SK-N-MC (cell line): ENCODE measurements around the gene SLC6A11.

Experiments
- DNase-seq: peaks from one replicate; pipeline ENCODE4 v3.0.0-alpha.2; 2011; ENCODE audit warnings: low read depth, low spot score
- H3K27ac ChIP-seq: fragments of 200-600 bp; sonication (generic); 2 replicates; pipeline ENCODE4 v1.5.1; 2016; ENCODE audit warnings: mixed run types
- H3K36me3 ChIP-seq: fragments of 200-600 bp; sonication (generic); 2 replicates; pipeline ENCODE4 v1.6.1; 2017; ENCODE audit warnings: antibody characterized with exemption, low read length, mixed read lengths; ENCODE audit not compliant: insufficient read depth
- H3K4me3 ChIP-seq: fragments of 200-600 bp; sonication (generic); 2 replicates; pipeline ENCODE4 v1.5.1; 2016
- H3K9ac ChIP-seq: fragments of 200-600 bp; sonication (generic); 2 replicates; pipeline ENCODE4 v1.8.0; 2017; ENCODE audit warnings: mixed run types, mixed read lengths; ENCODE audit not compliant: insufficient read length
- H3K9me3 ChIP-seq: fragments of 200-600 bp; sonication (generic); 2 replicates; pipeline ENCODE4 v1.6.1; 2017; ENCODE audit warnings: low read depth, mild to moderate bottlenecking, antibody characterized with exemption, low read length, moderate library complexity, mixed read lengths
- EZH2 ChIP-seq: fragments of 200-600 bp; sonication (generic); IDR thresholded peaks from one replicate; pipeline ENCODE4 v1.6.1; 2017; ENCODE audit warnings: antibody characterized with exemption
- FOXP2 ChIP-seq: optimal IDR thresholded peaks from 2 replicates; pipeline ENCODE3; 2011; ENCODE audit warnings: mild to moderate bottlenecking, moderate library complexity; ENCODE audit not compliant: insufficient read depth; ENCODE audit errors: extremely low read length, control extremely low read depth
- POLR2AphosphoS5 ChIP-seq: IDR thresholded peaks from 2 replicates; pipeline ENCODE4 v1.6.1; 2012; ENCODE audit warnings: mild to moderate bottlenecking, low read depth, low read length, borderline replicate concordance

Gene SLC6A11

GRCh38 chr3:10808130-10808735, 7.8 kb upstream of the SLC6A11 start:
- Histone ChIP-seq H3K9ac (no peak overlapping the region), H3K4me3 (no peak overlapping the region), H3K9me3 (no peaks in the 10 kb centered on the region), H3K36me3 (no peaks in the 10 kb centered on the region), H3K27ac (no peak overlapping the region)
- no peak for DNase-seq
- no peak for TF ChIP-seq EZH2
- no peak for TF ChIP-seq POLR2AphosphoS5
- TF ChIP-seq FOXP2, result no peak

- no peak for DNase-seq
- Histone ChIP-seq H3K9me3 (no peaks in the 10 kb centered on the region), H3K9ac (no peak overlapping the region), H3K36me3 (no peaks in the 10 kb centered on the region), H3K4me3 (no peak overlapping the region), H3K27ac (no peak overlapping the region)
- TF ChIP-seq POLR2AphosphoS5 (no peak), FOXP2 (no peak), EZH2 (no peak)
Measured at GRCh38 chr3:10808974-10809373, 7.1 kb upstream of the SLC6A11 start.

- DNase-seq, result no peak
- Histone ChIP-seq H3K9ac (no peak overlapping the region), H3K9me3 (no peaks in the 10 kb centered on the region), H3K27ac (no peak overlapping the region), H3K4me3 (no peak overlapping the region), H3K36me3 (no peaks in the 10 kb centered on the region)
- TF ChIP-seq EZH2 (no peak), FOXP2 (no peak), POLR2AphosphoS5 (no peak)
Measured at GRCh38 chr3:10810376-10810775, 5.7 kb upstream of the SLC6A11 start.

- Histone ChIP-seq H3K27ac (no peak overlapping the region), H3K4me3 (no peak overlapping the region), H3K9ac (no peak overlapping the region), H3K36me3 (no peaks in the 10 kb centered on the region), H3K9me3 (no peaks in the 10 kb centered on the region)
- DNase-seq, result no peak
- TF ChIP-seq FOXP2 (no peak), POLR2AphosphoS5 (no peak), EZH2 (no peak)
Measured at GRCh38 chr3:10813425-10813824, 2.6 kb upstream of the SLC6A11 start.

GRCh38 chr3:10814623-10815022, 1.4 kb upstream of the SLC6A11 start:
- DNase-seq, result no peak
- H3K4me3 ChIP-seq, result no peak overlapping the region
- TF ChIP-seq POLR2AphosphoS5 (no peak), EZH2 (no peak), FOXP2 (no peak)
- H3K9ac ChIP-seq, result no peak overlapping the region
- no peaks in the 10 kb centered on the region for H3K9me3 ChIP-seq
- H3K36me3 ChIP-seq, result no peaks in the 10 kb centered on the region
- no peak overlapping the region for H3K27ac ChIP-seq

- H3K9me3 ChIP-seq, result no peaks in the 10 kb centered on the region
- no peaks in the 10 kb centered on the region for H3K36me3 ChIP-seq
- no peak overlapping the region for H3K4me3 ChIP-seq
- TF ChIP-seq POLR2AphosphoS5, result no peak
- TF ChIP-seq EZH2, result no peak
- no peak for TF ChIP-seq FOXP2
- H3K27ac ChIP-seq, result no peak overlapping the region
- no peak for DNase-seq
- H3K9ac ChIP-seq, result no peak overlapping the region
Measured at GRCh38 chr3:10815487-10815886, 541 bp upstream of the SLC6A11 start.

- Histone ChIP-seq H3K4me3 (no peak overlapping the region), H3K36me3 (no peaks in the 10 kb centered on the region), H3K9ac (no peak overlapping the region), H3K27ac (no peak overlapping the region), H3K9me3 (no peaks in the 10 kb centered on the region)
- TF ChIP-seq EZH2, result no peak
- TF ChIP-seq POLR2AphosphoS5, result no peak
- no peak for TF ChIP-seq FOXP2
- DNase-seq, result no peak
Measured at GRCh38 chr3:10816863-10817253, 830 bp downstream of the SLC6A11 start.

- H3K4me3 ChIP-seq, result no peak overlapping the region
- no peak overlapping the region for H3K27ac ChIP-seq
- TF ChIP-seq POLR2AphosphoS5 (no peak), FOXP2 (no peak), EZH2 (no peak)
- H3K9ac ChIP-seq, result no peak overlapping the region
- H3K36me3 ChIP-seq, result no peaks in the 10 kb centered on the region
- no peak for DNase-seq
- no peaks in the 10 kb centered on the region for H3K9me3 ChIP-seq
Measured at GRCh38 chr3:10817506-10817905, 1.5 kb downstream of the SLC6A11 start.

- DNase-seq, result no peak
- H3K9me3 ChIP-seq, result no peaks in the 10 kb centered on the region
- no peak for TF ChIP-seq FOXP2
- TF ChIP-seq EZH2, result no peak
- H3K27ac ChIP-seq, result no peak overlapping the region
- no peak overlapping the region for H3K4me3 ChIP-seq
- H3K36me3 ChIP-seq, result no peaks in the 10 kb centered on the region
- no peak overlapping the region for H3K9ac ChIP-seq
Measured at GRCh38 chr3:10822055-10822454, 6.0 kb downstream of the SLC6A11 start.
